NCI-H2196 (cell line): ENCODE data around the gene MDK.

Experiments used
- DNase-seq: peaks from one replicate; lab custom pipeline; 2025; ENCODE audit not compliant: unreplicated experiment; lab: John Stamatoyannopoulos, UW

Gene MDK, protein sequence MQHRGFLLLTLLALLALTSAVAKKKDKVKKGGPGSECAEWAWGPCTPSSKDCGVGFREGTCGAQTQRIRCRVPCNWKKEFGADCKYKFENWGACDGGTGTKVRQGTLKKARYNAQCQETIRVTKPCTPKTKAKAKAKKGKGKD

DNA sequence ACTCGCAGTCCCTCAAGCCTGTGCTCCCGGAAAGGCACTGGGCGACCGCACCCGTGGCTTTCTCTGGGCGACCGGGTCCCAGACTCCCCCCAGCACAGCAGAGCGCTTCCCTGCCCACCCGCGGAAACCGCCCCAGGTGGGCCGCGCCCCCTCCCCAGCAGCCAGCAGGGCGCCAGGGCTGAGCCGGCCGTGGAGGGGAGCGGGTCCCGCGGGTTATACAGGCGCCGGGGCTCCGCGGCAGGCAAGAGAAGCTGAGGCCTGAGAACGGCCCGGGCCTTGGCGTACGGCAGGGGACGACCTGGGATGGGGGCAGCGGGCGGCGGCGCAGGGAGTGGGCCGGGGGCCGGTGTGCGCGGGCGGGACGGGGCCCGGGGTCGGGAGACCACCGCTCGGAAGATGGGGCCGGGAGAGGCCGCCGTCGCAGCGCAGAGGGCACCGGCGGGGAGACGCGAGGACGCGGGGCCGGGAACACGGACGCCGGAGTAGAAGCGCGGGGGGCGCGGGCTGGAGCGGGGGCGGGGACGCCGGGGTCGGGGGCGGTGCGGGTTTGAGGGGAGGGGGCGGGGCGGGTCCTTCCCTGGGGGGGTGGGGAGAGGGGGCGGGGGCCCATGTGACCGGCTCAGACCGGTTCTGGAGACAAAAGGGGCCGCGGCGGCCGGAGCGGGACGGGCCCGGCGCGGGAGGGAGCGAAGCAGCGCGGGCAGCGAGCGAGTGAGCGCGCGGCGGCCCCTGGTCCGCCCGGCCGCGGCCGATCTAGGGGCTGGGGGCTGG, at the start of gene MDK:
Gene MDK, plus strand, starts transcription at position 622 of the 771 bp plus-strand sequence. CDS start 389 bp downstream, outside the sequence.
- peak; percentile 70 for DNase-seq

DNA sequence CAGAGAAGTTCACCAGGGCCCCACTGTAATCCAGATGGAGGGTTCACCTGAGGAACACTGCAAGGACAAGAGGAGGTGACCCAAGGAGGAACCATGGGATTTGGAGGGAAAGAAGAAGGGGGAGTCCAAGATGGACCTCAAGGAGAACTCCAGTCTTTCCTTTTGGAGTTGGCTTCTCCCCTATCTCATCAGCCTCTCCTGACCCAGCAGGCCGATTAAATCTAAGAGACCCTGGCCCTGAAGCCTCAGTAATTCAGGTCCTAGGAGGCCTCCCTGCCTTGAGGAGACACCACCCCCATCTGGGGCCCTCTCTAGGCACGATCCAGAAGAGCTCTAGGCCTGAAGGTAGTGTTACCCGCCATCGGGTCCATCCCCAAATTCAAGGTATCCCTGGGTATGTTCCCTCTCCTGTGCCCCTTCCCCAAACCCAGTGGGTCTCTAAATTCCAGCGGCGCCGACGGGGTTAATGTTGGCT, 49.3 kb upstream of the MDK start:
- no peak for DNase-seq

DNA sequence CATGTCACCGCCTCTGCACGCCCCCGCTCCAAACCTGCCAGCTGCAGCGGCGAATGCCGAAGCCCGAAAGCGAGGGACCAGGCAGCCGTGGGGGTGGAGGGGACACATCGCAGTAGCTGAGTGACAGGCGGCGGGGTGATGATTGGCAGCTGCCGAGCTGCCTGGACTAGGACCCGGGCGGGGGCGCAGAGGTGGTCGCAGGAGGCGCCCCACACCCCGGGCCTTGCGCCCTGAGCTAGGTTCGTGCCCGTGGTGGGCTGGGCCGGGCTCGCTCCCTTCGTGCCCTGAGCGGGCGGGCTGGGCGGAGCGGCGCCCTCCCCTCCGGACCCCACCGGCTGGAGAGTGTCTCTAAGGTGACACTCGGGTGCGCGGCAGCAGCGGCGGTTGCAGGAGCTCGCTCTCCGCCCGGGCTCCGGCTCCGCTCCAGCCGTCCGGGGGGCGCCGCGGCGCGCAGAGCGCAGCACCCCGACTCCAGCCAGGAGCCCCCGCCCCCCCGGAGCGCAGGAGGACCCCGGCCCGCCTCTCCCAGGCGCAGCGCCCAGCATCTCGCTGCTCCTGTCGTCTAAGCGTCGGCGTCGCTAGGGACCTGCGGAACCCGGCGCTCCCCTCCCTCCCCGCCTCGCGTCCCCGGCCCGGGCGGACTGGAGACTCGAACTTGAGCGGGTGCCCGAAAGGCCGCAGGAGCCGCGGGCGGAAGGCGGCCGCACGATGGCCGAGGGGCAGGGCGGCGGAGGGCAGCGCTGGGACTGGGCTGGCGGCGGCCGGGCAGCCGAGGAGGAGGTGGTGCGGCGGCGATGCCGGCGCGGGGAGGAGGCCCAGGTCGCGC, 48.7 kb upstream of the MDK start:
- no peak for DNase-seq

DNA sequence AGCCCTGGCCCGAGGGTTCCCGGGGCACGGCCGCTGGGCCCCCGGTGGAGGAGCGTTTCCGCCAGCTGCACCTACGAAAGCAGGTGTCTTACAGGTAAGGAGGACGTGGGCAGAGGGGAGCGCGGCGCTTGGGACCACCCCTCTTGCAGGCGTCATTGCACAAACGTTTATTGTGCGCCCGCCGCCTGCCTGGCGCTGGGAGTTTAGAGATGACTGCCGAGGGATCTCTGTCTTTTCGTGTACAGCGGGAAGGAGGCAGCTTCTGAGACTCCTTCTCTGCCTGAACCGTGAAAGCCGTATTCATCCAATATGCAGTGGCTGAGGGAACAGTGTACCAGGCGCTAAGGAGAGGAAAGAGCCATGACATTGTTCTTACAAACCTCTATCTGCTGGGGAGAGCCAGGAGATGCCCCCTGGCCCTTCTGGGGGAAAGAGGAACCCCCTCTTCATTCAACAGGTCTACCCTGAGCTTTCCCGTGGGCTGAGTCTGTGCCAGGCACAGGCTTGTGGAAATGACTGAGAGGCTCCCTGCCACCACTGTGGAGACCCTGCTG, 48.0 kb upstream of the MDK start:
- DNase-seq = no peak

DNA sequence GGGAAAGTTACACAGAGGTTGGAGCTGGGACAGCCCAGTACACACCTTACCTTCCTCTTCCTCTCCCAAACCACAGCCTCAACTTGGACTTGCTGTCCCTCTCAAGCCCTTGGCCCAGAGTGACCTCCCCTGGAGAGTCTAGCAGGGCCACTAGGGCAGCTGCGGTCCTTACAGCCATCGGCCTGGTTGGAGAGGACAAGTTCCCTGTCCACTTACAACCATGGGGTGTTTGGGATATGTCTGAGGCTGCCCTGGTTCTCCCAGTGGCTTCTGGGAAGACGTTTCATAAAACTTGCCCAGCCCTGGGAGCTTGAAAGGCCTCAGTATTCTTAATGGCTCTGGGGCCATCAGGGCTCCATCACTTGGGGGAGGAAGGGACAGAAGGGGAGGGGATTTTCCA, 47.3 kb upstream of the MDK start:
- no peak for DNase-seq

DNA sequence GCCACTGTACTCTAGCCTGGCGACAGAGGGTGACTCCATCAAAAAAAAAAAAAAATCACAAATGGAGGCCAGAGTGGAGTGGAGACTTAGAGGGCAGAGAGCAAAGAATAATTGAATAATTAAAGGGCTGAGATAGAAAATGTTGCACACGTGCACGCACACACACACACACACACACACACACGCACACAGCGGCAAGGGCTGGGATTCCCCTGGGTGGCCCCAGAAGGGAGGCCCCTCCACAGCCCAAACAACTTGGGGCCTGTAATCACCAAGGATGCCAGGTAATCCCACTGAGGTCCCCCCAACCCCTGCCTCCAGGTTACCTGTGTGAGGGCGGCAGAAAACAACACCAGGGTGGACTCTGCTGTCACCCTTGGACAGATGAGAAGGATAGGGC, 46.2 kb upstream of the MDK start:
- no peak for DNase-seq

DNA sequence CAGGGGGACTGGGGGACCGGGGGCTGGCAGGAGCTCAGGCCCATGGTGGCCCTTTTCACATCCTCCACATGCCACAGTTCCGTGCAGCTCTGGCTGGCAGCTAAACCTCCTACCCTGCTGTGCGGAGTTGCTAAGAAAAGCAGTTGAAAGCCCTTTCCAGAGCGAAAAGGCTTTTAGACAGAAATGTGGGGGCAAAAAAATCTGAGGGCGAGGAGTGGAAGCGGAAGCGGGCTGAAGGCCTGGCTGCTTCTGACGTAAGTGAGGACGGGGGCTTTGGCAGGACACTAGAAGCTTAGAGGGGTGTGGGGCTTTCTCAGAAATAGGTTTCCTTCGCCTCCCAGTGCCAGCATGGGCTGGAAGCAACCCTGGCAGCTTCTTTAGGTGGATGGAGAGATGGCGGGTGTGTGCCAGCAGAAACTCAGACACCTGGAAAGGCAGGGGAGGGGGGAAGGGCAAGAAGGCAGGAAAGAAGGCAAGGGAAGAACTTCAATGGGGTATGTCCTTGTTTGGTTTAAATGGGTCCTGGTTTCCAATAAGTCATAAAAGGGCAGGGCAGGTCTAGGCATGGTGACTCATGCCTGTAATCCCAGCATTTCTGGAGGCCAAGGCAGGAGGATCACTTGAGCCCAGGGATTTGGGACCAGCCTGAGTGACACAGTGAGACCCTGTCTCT, 45.4 kb upstream of the MDK start:
- no peak for DNase-seq

DNA sequence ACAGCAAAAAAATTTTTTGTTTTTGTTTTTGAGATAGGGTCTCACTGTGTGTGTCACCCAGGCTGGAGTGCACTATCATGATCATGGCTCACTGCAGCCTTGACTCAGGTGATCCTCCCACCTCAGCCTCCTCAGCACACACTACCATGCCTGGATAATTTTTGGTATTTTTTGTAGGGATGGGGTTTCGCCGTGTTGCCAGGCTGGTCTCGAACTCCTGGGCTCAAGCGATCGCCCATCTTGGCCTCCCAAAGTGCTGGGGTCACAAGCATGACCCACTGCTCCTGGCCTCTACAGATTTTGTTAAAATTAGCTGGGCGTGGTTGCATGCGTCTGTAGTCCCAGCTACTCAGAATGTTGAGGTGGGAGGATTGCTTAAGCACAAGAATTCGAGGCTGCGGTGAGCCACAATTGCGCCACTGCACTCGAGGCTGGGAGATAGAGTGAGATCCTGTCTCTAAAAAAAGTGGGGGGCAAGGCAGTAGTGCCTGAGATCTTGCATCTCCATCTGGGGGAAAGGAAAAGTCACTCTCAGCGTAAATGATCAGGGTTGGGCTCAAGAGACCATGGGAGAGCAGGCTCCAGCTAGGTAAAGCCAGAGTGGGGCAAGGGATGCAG, 44.8 kb upstream of the MDK start:
- no peak for DNase-seq

DNA sequence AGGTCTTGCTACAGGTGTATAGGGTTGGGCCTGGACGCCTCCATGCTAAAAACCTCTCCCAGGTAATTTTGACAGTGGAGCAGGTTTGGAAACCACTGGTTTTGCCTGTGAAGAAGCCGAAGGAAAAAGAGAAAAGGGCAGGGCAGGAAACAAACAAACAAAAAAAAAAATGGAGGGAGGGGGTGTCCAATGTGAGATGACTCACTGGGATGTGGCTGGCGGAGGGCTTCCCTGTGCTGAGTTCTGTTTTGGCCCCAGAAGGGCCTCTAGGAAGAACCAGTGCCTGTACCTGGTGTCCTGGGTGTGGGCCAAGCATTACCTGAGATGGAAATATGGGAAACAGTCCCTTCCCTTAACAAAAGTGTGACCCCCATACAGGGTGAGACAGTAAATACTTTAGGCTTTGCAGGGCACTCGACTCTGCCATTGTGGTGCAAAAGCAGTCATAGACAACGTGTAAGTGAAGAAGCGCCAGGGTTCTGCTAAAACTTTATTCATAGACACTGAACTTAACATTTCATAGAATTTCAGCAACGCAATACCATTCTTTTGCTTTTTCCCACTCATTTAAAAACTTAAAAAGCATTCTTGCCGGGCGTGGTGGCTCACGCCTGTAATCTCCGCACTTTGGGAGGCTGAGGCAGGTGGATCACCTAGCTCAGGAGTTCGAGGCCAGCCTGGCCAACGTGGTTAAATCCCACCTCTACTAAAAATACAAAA, 43.7 kb upstream of the MDK start:
- DNase-seq = no peak

DNA sequence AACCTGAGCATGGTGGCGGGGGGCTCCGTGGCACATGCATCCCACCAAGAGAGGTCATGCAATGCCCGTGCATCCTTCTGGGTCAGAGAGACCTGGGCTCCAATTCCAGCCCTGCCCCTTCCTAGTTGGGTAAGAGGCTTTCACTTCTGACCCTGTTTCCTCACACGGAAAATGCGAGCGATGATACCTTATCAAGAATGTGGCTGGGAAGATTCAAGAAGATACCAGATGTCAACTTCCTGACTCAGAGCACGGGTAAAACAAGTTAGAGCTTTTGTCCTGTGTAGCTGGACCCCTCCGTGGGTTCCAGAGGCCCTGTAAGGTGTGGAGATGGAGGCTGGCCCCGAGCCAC, 42.9 kb upstream of the MDK start:
- no peak for DNase-seq

DNA sequence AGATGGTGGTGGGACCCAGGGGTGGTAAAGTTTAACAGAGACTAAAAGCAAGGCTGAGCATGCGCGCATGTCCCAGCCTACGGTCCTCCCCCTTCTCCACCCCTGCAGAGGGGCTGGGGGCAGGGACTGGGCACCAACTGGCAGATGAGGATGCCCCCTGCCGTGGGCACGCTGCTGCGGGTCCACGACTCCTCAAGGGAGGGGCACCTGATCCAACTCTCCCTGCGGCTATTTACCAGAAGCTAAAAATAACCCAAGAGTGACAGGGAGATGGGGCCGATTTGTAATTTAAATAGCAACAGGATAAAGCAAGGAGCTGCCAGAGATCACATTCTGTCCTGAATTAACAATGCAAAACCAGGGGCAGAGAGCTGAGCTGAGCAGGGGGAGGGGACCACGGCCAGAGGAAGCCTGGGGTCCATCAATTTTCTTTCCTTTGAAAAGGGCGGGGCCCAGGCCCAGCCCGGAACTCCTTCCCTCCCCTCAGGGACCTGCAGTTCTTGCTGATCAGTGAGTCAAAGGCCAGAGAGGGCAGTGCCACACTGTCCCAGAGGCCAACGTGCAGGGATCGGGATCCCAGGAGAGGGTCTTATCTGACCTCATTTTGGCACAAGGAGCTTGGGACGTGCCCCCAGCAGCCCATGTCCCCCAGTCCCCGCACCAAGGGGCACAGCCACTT, 42.3 kb upstream of the MDK start:
- no peak for DNase-seq

DNA sequence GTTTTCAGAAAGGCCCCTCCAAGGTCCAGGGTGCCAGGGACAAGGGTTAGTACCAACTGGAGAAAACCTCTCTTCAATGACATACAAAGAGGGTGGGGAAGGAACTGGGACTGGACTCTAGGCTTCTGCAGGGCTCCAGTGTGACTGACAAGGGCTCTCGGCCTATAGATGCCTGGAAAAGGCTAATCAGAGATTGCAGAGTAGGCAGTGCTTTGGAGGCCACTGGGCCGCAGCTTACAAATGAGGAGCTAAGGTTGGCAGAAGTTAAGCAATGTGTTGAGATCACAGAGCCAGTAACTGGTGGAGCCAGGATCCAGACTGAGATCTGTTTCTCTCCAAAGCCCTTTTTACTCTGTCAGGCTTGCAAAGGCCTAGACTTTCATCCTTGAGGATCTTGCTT, 41.7 kb upstream of the MDK start:
- DNase-seq = no peak

DNA sequence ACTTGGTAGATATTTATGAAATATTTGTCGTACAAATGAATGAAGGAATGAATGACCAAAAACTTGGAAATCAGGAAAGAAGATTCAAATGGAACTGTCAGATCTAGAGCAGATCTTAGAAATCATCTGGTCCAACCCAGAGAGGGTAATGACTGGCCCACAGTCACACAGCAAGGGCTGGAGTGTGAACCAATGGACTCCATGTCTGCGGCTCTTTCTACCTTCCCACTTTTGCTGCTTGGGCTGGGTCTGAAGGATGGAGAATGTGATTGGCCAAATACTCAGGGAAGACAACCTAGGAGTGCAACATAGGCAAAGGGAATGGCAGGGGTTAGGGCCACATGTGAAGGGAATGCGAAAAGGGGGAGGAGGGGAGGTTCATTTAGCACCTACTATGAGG, 40.0 kb upstream of the MDK start:
- no peak for DNase-seq

DNA sequence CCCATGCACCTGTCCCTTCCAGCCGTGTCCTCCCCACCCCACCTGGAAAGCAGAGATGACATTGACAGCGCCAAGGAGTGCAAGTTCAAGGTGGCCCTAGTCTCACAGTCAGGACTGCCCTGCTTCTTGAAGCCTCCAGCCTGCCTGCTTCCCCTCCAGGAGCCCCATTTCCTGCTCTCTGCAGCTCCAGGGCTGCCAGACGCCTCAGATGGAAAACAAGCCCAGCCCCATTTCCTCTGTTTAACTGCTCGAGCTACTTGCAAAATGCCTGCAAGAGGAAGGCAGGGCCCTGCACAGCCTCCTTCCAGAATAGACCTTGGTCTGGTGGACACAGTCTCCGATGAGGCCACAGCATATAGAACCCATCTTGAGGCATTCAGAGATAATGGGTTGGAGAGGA, 39.2 kb upstream of the MDK start:
- no peak for DNase-seq

DNA sequence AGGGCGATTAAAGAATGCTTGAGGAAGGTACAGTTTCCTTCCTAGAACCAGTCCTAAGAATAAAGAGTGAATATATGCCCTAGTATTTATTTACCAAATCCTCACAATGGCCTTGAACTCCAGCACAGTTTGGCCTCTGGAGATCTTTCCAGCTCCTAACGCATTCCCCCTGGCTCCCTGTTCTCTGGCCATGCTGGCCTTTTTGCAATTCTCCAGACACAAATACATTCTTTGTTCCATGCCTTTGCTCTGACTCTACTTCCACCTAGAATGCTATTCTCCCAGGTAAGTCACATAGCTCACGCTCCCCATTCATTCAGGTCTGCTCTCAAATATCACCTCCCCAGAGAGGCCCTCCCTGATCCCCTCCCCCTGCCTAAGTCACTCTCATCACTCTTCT, 37.9 kb upstream of the MDK start:
- no peak for DNase-seq

DNA sequence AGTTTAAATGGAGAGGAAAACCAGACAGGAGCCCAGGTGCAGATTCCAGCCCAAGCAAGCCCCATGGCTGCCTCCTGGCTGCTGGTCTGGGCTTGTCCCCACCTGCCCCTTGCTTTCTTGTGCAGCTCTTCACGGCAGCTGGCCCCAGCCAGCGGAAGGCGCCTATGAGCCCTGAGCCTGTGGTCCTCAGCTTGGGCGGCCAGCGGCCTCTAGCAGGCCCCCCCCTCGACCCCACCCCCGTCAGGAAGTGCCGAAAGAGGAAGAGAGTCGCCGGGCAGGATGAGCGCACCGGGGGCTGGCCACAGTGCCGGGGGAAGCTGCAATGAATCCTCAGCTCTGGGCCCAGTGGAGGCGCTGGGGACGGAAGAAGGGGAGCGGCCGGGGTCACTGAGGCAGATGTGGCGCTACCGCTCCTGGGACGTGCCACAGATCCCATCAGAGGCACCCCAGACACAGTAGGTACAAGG, 36.3 kb upstream of the MDK start:
- DNase-seq = peak; percentile 31

DNA sequence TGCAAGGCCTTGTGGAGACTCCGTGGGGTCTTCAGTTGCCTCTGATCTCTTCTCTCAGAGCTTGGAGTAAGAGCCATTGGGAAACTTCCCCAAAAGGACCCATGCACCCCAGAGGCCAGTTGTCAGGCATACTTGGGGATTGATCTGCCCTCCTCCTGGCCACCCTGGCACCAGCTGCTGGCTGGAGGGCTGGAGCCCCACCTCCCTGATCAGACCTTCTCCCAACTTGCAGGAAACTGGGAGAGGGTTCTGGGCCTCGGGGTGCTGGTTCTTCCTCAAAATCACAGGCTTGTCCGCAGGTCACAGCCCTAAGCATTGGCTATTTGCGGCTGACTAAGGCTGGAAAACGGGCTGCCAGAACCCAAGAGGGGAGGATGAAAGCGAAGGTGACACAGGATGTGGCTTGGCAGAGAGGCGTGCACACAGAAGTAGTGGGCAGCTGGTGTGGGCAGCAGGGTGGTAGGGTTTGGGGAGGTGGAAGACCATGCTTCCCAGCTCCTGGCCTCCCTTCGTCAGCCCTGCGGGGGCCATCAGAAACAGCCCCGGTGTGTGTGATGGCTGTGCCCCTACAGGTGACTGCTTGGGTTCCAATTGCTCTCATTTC, 35.5 kb upstream of the MDK start:
- DNase-seq = no peak

DNA sequence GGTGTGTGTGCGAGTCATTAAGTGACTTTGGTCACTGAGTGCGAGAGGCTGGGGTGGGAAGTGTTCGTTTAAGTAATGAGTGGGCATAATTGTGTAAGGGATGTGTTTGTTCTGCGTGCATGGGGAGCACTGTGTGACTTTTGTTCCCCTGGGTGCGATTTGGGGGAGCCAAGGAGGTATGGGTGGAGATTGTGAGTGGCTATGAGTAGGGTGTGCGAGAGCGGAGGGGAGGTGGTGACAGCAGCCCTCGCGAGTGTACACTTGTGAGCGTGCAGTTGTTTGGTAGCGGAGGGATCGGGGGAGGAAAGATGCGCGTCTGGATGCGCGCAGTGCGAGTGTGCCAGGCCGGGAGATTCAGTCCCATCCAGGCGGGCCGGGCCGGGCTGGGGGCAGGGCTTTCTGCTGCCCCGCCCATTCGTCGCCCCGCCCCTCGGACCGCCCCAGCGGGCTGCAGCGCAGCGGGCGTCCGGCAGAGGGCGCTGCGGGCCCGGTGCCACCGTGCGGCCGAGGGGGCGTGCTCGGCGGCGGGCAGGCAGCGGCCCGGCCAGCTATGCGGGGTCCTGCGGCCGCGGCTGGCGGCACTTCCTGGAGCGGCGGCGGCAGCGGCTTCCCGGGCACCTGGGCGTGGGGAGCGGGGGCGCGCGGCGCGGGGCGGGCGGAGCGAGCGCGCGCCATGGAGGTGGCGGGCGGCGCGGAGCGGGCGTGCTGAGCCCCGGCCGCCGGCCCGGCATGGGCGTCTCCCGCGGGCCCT, 34.4 kb upstream of the MDK start, which contains the start of gene DGKZ:
Gene DGKZ, plus strand, starts transcription at position 578 of the 751 bp plus-strand sequence. CDS start 197 bp downstream, outside the sequence.
- DNase-seq = peak; percentile 88
